ENCODE measurements around the gene GRM4. TPM values are rescaled to one million over a fixed set of nuclear protein-coding genes. Genes with fewer than 3 reads are reported as not detected.

GRM4 gene
- total RNA-seq, 1 donor, result under 0.01 TPM

GRCh38 chr6:34158876-34159275, 13.0 kb upstream of the GRM4 start:
- no peak for DNase-seq (ENCODE audit: low read depth in 2 of 3, low spot score in 2 of 3)

- DNase-seq (ENCODE audit: low read depth in 2 of 3, low spot score in 2 of 3), result no peak
Measured at GRCh38 chr6:34157851-34158250, 12.0 kb upstream of the GRM4 start.

- no peak for DNase-seq (ENCODE audit: low read depth in 2 of 3, low spot score in 2 of 3)
Measured at GRCh38 chr6:34157236-34157830, 11.4 kb upstream of the GRM4 start.

GRCh38 chr6:34155471-34156300, 9.8 kb upstream of the GRM4 start:
- DNase-seq (ENCODE audit: low read depth in 2 of 3, low spot score in 2 of 3), result no peak

- DNase-seq (ENCODE audit: low read depth in 2 of 3, low spot score in 2 of 3), result peak; percentile 44 to 59 (median 50)
Measured at GRCh38 chr6:34154668-34155447, 9.0 kb upstream of the GRM4 start.

- DNase-seq (ENCODE audit: low read depth in 2 of 3, low spot score in 2 of 3), result no peak
Measured at GRCh38 chr6:34152806-34153520, 7.1 kb upstream of the GRM4 start.

- DNase-seq (ENCODE audit: low read depth in 2 of 3, low spot score in 2 of 3), result no peak
Measured at GRCh38 chr6:34152042-34152524, 6.2 kb upstream of the GRM4 start.

GRCh38 chr6:34151321-34152041, 5.6 kb upstream of the GRM4 start:
- no peak for DNase-seq (ENCODE audit: low read depth in 2 of 3, low spot score in 2 of 3)

- no peak for DNase-seq (ENCODE audit: low read depth in 2 of 3, low spot score in 2 of 3)
Measured at GRCh38 chr6:34150766-34151165, 4.9 kb upstream of the GRM4 start.

- no peak for DNase-seq (ENCODE audit: low read depth in 2 of 3, low spot score in 2 of 3)
Measured at GRCh38 chr6:34149831-34150400, 4.0 kb upstream of the GRM4 start.

- no peak for DNase-seq (ENCODE audit: low read depth in 2 of 3, low spot score in 2 of 3)
Measured at GRCh38 chr6:34149452-34149810, 3.5 kb upstream of the GRM4 start.

GRCh38 chr6:34148631-34149451, 3.0 kb upstream of the GRM4 start:
- DNase-seq (ENCODE audit: low read depth in 2 of 3, low spot score in 2 of 3), result no peak

GRCh38 chr6:34147906-34148630, 2.2 kb upstream of the GRM4 start:
- DNase-seq (ENCODE audit: low read depth in 2 of 3, low spot score in 2 of 3), result no peak

GRCh38 chr6:34146801-34147592, 1.1 kb upstream of the GRM4 start:
- no peak for DNase-seq (ENCODE audit: low read depth in 2 of 3, low spot score in 2 of 3)

- DNase-seq (ENCODE audit: low read depth in 2 of 3, low spot score in 2 of 3), result peak in 2 of 3 donors; percentile 26 to 43
Measured at GRCh38 chr6:34145161-34146020, 496 bp downstream of the GRM4 start.

- DNase-seq (ENCODE audit: low read depth in 2 of 3, low spot score in 2 of 3), result no peak
Measured at GRCh38 chr6:34144581-34145160, 1.2 kb downstream of the GRM4 start.

Data from hematopoietic multipotent progenitor cell (in vitro differentiated cells).